ENCODE results near the gene MTHFD2L. TPM values are rescaled to one million over a fixed set of nuclear protein-coding genes. Genes with fewer than 3 reads are reported as not detected.

MTHFD2L gene
- total RNA-seq, 1 experiment from 2014 or later = 11.6 TPM

GRCh38 chr4:74255096-74255495, 97.2 kb downstream of the MTHFD2L start:
- no peak overlapping the region for H4K5ac ChIP-seq (ENCODE audit: insufficient read length, low read depth, low read length)
- H3K27ac ChIP-seq (ENCODE audit: insufficient read length, low read depth, low read length) = no peak overlapping the region
- no peak overlapping the region for H3K23ac ChIP-seq (ENCODE audit: insufficient read length, low read depth, low read length)
- H3K9ac ChIP-seq (ENCODE audit: extremely low read depth, insufficient read length, low read length) = no peak overlapping the region
- H4K20me1 ChIP-seq (ENCODE audit: control insufficient read depth, insufficient read depth, insufficient read length) = no peaks in the 10 kb centered on the region
- H2BK120ac ChIP-seq (ENCODE audit: low read depth, low read length, poor library complexity, severe bottlenecking) = no peak overlapping the region
- Mint-ChIP-seq H3K9me3 (peaks cover 14 to 15% of the 10 kb centered on the region in 2 experiments), H3K4me3 (no peak overlapping the region), H3K4me1 (no peaks in the 10 kb centered on the region), H3K36me3 (ENCODE audit: insufficient read depth in 1 of 3, low read depth in 3 of 3) (peaks cover 9 to 17% (median 10%) of the 10 kb centered on the region in 3 experiments; a peak in 6 of 7 replicates), H3K27ac (no peak overlapping the region), H3K27me3 (ENCODE audit: low read depth) (no peaks in the 10 kb centered on the region)
- H3K14ac ChIP-seq (ENCODE audit: insufficient read depth, low read length) = no peak overlapping the region
- no peaks in the 10 kb centered on the region for H3K23me2 ChIP-seq (ENCODE audit: insufficient read length, low read depth, low read length, poor library complexity, severe bottlenecking)
- no peak overlapping the region for H4K91ac ChIP-seq (ENCODE audit: insufficient read length, low read depth, low read length)
- no peak overlapping the region for H4K8ac ChIP-seq (replicated peaks; ENCODE audit: insufficient read length, low read depth, low read length)
- no peaks in the 10 kb centered on the region for H3K79me1 ChIP-seq (ENCODE audit: insufficient read depth, low read depth, low read length, poor library complexity, severe bottlenecking)
- no peak overlapping the region for H2AK5ac ChIP-seq (ENCODE audit: insufficient read length, low read length)
- H3K4ac ChIP-seq (ENCODE audit: low read depth, low read length) = no peak overlapping the region
- H2AFZ ChIP-seq (ENCODE audit: low read length) = no peak overlapping the region
- no peak overlapping the region for H2BK5ac ChIP-seq (ENCODE audit: insufficient read length, low read length)
- no peaks in the 10 kb centered on the region for H3K9me3 ChIP-seq (ENCODE audit: control insufficient read depth, low read depth, low read length)
- no peak overlapping the region for H3K56ac ChIP-seq (ENCODE audit: insufficient read length, low read depth, low read length)
- H3T11ph ChIP-seq (ENCODE audit: low read length) = no peak overlapping the region
- H2BK12ac ChIP-seq (ENCODE audit: insufficient read length, low read depth, low read length) = no peak overlapping the region
- no peak overlapping the region for H2BK15ac ChIP-seq (ENCODE audit: low read depth, low read length)
- no peak for DNase-seq
- no peak overlapping the region for H2BK20ac ChIP-seq (ENCODE audit: low read depth, low read length, poor library complexity, severe bottlenecking)
- TF ChIP-seq CTCF (conservative IDR thresholded peaks at IDR 0.05) = no peak
- no peaks in the 10 kb centered on the region for H3K27me3 ChIP-seq (ENCODE audit: insufficient read depth, low read length)
- no peak overlapping the region for H3K4me2 ChIP-seq (ENCODE audit: insufficient read depth, insufficient read length, low read length)
- no peaks in the 10 kb centered on the region for H3K79me2 ChIP-seq (ENCODE audit: insufficient read depth, low read length)
- H3K4me1 ChIP-seq (ENCODE audit: insufficient read depth, low read length) = no peaks in the 10 kb centered on the region
- no peak overlapping the region for H3K18ac ChIP-seq (ENCODE audit: insufficient read length, low read depth, low read length)
- WGBS (ENCODE audit: extremely low coverage, insufficient read length, low lambda C conversion rate) = no CpG with 5 or more reads among the region's 1 CpG

All from H9 (cell line).